Suppressor macrophage (primary cell): ENCODE data around the gene PCNX3.
A peak's percentile ranks its signal among the peaks of the same experiment; 100 is the strongest.

Source experiments
- DNase-seq, 4 experiments: peaks; one replicate each; pipeline ENCODE4 v3.0.0-alpha.2; 2020 to 2022
- total RNA-seq, 17 experiments: gene quantifications; one replicate each; lab custom pipeline; 2026; ENCODE audit warnings: mixed read lengths in 6 of 17, inconsistent platforms in 3 of 17; lab: John Stamatoyannopoulos, UW

PCNX3 gene
- total RNA-seq, result 28.3 to 95.7 (median 54.7) reads per million in 17 experiments

GRCh38 chr11:65615229-65615949 is at the start of gene PCNX3:
Gene PCNX3 (plus strand): TSS chr11:65615776. CDS start chr11:65616312, 536 bp downstream.
- DNase-seq, result peak; percentile 100

DNA sequence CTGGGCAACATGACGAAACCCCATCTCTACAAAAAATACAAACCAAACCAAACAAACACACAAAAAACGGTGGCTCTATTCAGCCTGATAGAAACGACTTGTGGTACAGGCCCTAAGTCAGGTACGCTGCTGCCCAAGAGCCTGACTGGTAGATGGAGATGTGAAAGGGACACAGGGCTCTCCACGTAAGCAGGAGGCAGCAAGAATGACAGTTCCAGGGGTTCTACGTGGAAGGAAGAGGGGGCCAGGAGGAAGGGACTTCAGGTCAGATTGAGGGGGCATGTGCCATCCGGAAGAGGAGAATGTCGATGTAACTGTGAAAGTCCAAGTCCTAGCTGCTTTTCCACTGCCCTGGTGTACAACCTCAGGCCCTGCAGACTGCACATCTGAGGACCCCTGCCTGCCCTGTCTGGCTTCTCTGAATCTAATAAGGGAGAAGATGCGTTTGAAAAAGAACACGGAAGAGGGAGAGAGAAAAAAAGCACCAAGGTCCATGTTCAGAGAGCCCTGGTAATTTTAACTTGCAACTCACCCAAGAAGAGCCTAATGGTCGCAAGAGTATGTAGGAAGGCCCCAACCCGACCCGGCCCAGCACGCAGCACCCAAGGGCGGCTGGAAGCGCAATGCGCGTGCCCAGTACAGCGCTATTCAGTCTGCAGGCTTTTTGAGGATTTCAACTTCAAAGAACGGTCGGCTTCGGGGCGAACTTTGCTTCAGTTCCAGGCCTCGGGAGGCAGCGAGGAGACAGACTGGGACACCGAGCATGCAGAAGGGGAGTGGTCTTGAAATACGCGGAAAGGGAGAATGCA is 46.2 kb upstream of the PCNX3 start:
- DNase-seq, result no peak

DNA sequence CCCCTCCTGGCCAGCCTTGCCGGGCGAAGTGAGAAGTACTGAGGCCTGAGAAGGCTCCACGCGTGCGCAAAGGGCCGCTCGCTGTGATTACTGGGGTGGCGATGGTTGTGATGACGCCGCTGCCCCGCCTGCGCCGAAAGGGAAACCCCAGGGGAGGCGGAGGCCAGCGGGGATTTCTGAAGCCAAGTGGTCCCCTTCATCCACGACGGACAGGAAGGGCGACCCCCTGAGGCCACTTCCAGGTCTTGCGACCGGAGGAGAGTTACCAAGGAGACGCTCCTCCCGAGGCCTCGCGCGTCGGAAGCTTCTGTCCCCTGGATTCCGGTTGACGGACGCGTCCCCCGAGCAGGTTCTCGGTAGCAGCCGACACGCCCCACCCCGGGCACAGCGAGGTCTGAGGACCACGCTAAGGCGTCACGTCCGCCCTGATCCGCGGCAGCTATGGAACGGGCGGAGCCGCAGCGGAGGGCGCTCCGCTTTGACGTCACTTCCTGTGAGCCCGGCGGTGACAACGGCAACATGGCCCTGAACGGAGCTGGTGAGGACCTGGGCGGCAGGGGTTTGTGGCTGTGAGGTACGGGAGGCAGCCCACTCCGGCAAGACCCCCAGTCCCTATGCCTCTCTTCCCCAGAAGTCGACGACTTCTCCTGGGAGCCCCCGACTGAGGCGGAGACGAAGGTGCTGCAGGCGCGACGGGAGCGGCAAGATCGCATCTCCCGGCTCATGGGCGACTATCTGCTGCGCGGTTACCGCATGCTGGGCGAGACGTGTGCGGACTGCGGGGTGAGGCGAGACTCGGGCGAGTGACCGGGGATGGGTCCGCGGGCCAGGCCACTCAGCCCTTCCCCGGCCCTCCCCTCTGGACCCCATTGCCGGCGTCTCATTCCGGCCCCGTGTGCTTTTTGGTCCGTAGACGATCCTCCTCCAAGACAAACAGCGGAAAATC is 45.3 kb upstream of the PCNX3 start, which contains the start of gene ZNRD2:
Gene ZNRD2 (plus strand): TSS at position 505 of the 946 bp plus-strand sequence. CDS start 15 bp downstream, at position 520.
- peak; percentile 97 to 100 (median 99) for DNase-seq

GRCh38 chr11:65571420-65571819 is 44.2 kb upstream of the PCNX3 start:
- no peak for DNase-seq

DNA sequence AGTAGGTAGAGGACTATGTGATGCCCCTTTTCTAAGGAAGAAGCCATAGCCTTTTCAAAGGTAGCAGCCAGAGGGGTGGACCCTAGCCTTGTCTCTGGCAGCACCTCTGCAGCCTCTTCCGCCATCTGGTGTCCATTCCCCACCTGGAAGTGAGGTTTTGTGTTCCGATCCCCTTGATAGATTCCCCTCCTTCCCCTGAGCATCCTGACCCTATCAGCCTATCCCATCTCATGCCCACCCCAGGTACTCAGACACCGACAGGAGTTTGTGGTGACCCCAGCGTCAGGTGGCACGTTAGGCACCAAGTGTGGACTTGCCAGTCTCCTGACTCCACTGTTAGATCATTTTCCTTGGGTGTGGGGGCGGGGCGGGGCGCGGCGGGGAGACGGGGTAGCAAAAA is 43.6 kb upstream of the PCNX3 start:
- peak in 1 of 4 experiments; percentile 23 for DNase-seq

- DNase-seq, result peak; percentile 86 to 95 (median 92)
Observed at GRCh38 chr11:65572356-65573051, 43.1 kb upstream of the PCNX3 start, which contains the start of gene FAM89B. Gene FAM89B (plus strand): TSS chr11:65572538. CDS start chr11:65572670, 132 bp downstream.

GRCh38 chr11:65573391-65574079 is 42.0 kb upstream of the PCNX3 start:
- no peak for DNase-seq

DNA sequence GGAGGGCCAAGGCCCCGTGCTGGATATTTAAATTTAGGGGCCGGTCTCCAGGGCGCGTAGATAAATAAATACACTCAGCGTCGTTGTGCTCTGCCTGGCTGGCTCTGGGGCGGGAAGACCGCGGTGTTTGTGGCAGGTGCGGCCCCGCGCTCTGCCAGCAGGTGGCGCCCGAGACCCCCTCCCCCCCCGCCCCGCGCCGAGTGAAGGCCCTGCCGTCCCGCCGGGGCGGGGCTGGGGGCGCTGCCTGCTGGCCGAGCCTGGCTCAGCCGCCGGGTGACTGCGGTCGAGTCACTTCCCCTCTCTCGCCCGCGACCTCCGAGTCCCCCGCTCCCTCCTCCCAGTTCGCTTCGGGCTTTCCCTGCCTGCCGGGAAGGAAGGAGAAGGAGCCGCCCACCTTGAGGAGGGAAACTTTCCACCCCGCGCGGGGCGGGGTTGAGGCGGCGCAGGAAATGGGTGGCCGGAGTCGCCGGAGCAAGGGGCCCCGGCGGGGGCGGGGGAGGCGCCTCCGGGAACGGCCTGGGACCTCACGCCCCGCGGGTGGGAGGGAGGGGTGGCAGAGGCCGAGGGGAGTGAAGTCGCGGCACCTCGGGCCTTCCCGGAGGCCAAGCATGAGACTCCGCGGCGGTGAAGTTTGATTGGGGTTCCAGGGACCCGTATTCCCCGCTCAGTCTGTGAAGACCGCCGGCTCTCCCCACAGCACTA is 41.3 kb upstream of the PCNX3 start:
- DNase-seq, result peak; percentile 98 to 99 (median 99)

- DNase-seq, result peak in 2 of 4 experiments; percentile 24 to 39
Observed at GRCh38 chr11:65574811-65575567, 40.6 kb upstream of the PCNX3 start.

DNA sequence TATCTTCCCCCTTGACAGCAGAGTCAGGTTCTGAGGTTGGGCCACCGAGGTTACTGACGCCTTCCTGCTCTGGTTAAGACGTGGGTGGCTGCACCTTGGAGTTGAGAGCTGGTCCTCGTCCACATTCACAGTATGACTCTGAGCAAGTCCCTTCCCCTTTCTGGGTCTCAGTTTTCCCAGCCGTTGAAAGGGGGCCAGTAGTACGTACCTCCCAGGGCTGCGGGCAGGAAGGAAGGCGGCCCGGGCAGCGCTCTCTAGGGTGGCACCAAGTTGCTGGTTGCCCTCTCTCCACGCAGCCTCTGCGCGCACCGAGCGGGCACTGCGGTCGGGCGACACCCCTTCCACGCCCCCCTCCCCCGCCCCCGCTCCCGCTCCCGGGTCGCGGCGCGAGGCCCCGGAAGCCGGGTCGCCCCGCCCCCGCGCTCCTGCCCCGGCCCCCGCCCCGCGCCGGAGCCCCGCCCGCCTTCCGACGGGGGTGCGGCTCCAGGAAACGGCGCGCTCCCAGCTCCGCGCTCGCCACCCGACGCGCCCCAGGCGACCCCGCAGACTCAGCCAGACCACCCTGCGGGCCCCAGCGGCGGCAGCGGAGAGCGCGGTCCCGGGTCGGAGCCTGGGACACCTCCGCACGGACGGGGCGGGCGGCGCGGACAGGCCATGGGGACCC is 39.9 kb upstream of the PCNX3 start, which contains the start of gene EHBP1L1:
Gene EHBP1L1 (plus strand): TSS at position 486 of the 664 bp plus-strand sequence. CDS start 250 bp downstream, outside the sequence.
- DNase-seq, result peak; percentile 77 to 95 (median 92)

GRCh38 chr11:65576232-65576866 is 39.2 kb upstream of the PCNX3 start:
- peak; percentile 40 to 79 (median 70) for DNase-seq

- DNase-seq, result peak; percentile 92 to 96 (median 94)
Observed at GRCh38 chr11:65576867-65577755, 38.5 kb upstream of the PCNX3 start.

DNA sequence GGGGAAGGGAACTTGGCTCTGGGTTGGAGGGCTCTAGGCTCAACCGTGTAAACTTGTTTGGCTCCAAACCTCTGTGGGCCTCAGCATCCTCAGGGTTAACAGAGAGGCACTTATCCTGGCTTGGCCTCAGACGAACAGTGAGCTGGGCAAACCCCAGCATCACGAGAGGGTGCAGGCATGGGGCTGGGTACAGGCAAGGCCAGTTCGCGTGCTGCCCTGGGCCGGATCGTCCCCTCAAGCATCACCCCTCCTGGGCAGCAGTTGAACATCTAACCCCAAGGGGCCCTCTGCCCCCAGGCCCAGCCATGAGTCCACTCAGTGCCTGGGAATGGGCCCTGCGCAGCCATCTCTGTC is 37.8 kb upstream of the PCNX3 start:
- no peak for DNase-seq

DNA sequence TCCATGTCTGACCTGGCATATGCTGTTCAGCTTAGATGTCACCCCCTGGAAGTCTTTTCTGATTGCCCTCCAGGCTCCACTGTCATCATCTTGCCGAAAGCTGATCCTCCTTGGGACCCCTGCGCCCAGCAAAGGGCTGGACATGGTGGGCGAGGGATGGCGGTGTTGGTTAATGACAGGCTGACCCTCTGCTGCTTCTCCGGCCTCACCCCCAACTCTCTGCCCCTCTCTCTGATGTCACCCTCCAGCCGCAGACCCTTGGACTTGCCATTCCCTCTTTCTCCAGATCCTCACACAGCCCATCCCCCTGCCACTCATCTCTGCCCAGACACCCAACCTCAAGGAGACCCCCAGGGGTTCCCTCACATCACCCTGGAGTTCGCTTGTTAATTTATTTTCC is 37.4 kb upstream of the PCNX3 start:
- no peak for DNase-seq

- DNase-seq, result no peak
Observed at GRCh38 chr11:65578667-65579066, 36.9 kb upstream of the PCNX3 start.

GRCh38 chr11:65579291-65579690 is 36.3 kb upstream of the PCNX3 start:
- no peak for DNase-seq

GRCh38 chr11:65580031-65580692 is 35.4 kb upstream of the PCNX3 start:
- no peak for DNase-seq
